Measurements from ENCODE around the gene ACOX3.

ACOX3 gene

DNA sequence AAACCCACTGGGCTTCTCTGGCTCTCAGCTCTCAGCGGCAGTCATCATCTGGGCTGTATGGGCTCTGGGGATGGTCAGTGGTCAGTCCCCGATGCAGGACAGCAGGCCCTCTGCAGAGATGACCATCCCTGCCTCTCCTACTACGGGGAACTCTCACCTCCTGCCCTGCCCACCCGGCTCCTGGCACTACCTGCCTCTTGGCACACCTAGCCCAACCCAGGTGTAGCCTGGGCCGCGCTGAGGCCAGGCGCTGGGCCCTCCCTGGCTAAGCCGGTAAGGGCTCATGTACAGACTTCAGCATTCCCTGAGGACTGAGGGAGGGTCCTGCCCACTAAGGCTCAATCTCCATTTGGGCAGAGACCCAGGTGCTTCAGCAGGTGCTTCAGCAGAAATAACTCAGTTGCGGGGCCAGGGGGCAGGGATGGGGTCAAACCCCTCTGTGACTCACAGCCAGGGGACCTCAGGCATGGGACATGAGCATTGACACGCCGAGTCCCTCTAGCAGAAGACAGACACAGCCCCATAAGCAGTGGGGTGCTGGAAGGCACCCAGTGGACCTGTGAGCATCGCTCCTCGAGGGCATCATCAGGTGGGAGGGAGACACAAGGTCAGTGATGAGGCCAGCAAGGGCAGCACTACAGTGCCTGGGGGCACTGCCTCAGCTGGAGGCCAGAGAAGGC is 71.0 kb downstream of the ACOX3 start:
- Histone ChIP-seq H3K4me3 (ENCODE audit: low read length) (no peak overlapping the region), H3K36me3 (ENCODE audit: control insufficient read depth, insufficient read depth, low read length) (no peaks in the 10 kb centered on the region), H3K4me1 (ENCODE audit: control insufficient read depth, insufficient read depth, low read length) (peaks cover 7% of the 10 kb centered on the region), H3K27me3 (ENCODE audit: control insufficient read depth, insufficient read depth, low read length) (no peaks in the 10 kb centered on the region), H3K9ac (ENCODE audit: low read length) (no peak overlapping the region), H3K9me3 (ENCODE audit: control insufficient read depth, low read length) (no peaks in the 10 kb centered on the region)

- Histone ChIP-seq H3K9ac (ENCODE audit: low read length) (no peak overlapping the region), H3K4me1 (ENCODE audit: control insufficient read depth, insufficient read depth, low read length) (peaks cover 7% of the 10 kb centered on the region), H3K4me3 (ENCODE audit: low read length) (no peak overlapping the region), H3K27me3 (ENCODE audit: control insufficient read depth, insufficient read depth, low read length) (no peaks in the 10 kb centered on the region), H3K9me3 (ENCODE audit: control insufficient read depth, low read length) (no peaks in the 10 kb centered on the region), H3K36me3 (ENCODE audit: control insufficient read depth, insufficient read depth, low read length) (no peaks in the 10 kb centered on the region)
Observed at GRCh38 chr4:8368998-8369397, 71.5 kb downstream of the ACOX3 start.

DNA sequence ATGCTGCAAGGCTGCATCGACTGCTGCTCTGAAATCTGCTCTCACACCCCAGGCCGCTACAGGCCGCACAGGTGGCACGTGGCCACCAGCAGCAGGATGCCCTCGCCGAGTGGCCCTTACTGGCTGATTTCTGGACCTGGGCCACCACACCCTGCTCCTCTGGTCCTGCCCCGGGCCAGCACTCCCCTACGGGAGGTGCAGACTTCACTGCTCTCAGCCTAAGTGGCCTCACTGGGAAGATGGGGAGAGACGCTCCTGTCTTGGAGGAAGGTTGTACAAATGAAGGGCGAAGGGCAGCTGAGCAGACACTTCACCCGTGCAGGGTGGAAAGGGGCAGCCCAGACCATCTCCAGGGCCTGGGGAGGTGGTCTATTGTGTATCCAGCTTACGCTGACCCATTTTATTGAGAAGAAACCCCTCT is 72.5 kb downstream of the ACOX3 start:
- H3K9me3 ChIP-seq (ENCODE audit: control insufficient read depth, low read length), result no peaks in the 10 kb centered on the region
- H3K27me3 ChIP-seq (ENCODE audit: control insufficient read depth, insufficient read depth, low read length), result no peaks in the 10 kb centered on the region
- peaks cover 7% of the 10 kb centered on the region for H3K4me1 ChIP-seq (ENCODE audit: control insufficient read depth, insufficient read depth, low read length)
- H3K9ac ChIP-seq (ENCODE audit: low read length), result no peak overlapping the region
- H3K36me3 ChIP-seq (ENCODE audit: control insufficient read depth, insufficient read depth, low read length), result no peaks in the 10 kb centered on the region
- H3K4me3 ChIP-seq (ENCODE audit: low read length), result no peak overlapping the region

DNA sequence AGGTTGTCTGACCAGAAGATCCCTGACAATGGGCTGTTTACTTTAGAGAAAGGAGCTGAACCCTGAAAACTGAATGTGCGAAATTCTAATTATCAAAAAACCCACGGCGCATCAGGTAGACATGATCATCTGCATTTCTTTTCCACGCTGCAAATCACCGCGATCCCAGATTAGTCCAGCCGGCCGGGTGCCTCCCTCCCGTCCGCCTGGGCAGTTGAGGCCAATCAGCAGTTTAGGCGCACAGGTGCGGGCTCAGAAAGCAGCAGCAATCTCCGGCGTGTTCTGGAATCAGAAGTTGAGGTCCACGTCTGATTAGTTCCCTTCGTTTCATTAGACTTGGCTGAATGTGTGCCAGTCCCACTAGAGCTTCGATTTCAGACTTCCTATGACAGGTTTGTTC is 73.9 kb downstream of the ACOX3 start:
- Histone ChIP-seq H3K9me3 (ENCODE audit: control insufficient read depth, low read length) (no peaks in the 10 kb centered on the region), H3K9ac (ENCODE audit: low read length) (no peak overlapping the region), H3K4me3 (ENCODE audit: low read length) (no peak overlapping the region), H3K36me3 (ENCODE audit: control insufficient read depth, insufficient read depth, low read length) (no peaks in the 10 kb centered on the region), H3K4me1 (ENCODE audit: control insufficient read depth, insufficient read depth, low read length) (peaks cover 7% of the 10 kb centered on the region), H3K27me3 (ENCODE audit: control insufficient read depth, insufficient read depth, low read length) (no peaks in the 10 kb centered on the region)

GRCh38 chr4:8365951-8366350 is 74.6 kb downstream of the ACOX3 start:
- Histone ChIP-seq H3K4me3 (ENCODE audit: low read length) (no peak overlapping the region), H3K4me1 (ENCODE audit: control insufficient read depth, insufficient read depth, low read length) (peaks cover 7% of the 10 kb centered on the region), H3K27me3 (ENCODE audit: control insufficient read depth, insufficient read depth, low read length) (no peaks in the 10 kb centered on the region), H3K9me3 (ENCODE audit: control insufficient read depth, low read length) (no peaks in the 10 kb centered on the region), H3K36me3 (ENCODE audit: control insufficient read depth, insufficient read depth, low read length) (no peaks in the 10 kb centered on the region), H3K9ac (ENCODE audit: low read length) (no peak overlapping the region)

GRCh38 chr4:8365353-8365752 is 75.2 kb downstream of the ACOX3 start:
- Histone ChIP-seq H3K9me3 (ENCODE audit: control insufficient read depth, low read length) (no peaks in the 10 kb centered on the region), H3K4me3 (ENCODE audit: low read length) (no peak overlapping the region), H3K27me3 (ENCODE audit: control insufficient read depth, insufficient read depth, low read length) (no peaks in the 10 kb centered on the region), H3K36me3 (ENCODE audit: control insufficient read depth, insufficient read depth, low read length) (no peaks in the 10 kb centered on the region), H3K4me1 (ENCODE audit: control insufficient read depth, insufficient read depth, low read length) (peaks cover 7% of the 10 kb centered on the region), H3K9ac (ENCODE audit: low read length) (no peak overlapping the region)

GRCh38 chr4:8364848-8365350 is 75.6 kb downstream of the ACOX3 start:
- Histone ChIP-seq H3K4me3 (ENCODE audit: low read length) (no peak overlapping the region), H3K9ac (ENCODE audit: low read length) (no peak overlapping the region), H3K27me3 (ENCODE audit: control insufficient read depth, insufficient read depth, low read length) (no peaks in the 10 kb centered on the region), H3K4me1 (ENCODE audit: control insufficient read depth, insufficient read depth, low read length) (peaks cover 7% of the 10 kb centered on the region), H3K9me3 (ENCODE audit: control insufficient read depth, low read length) (no peaks in the 10 kb centered on the region), H3K36me3 (ENCODE audit: control insufficient read depth, insufficient read depth, low read length) (no peaks in the 10 kb centered on the region)

DNA sequence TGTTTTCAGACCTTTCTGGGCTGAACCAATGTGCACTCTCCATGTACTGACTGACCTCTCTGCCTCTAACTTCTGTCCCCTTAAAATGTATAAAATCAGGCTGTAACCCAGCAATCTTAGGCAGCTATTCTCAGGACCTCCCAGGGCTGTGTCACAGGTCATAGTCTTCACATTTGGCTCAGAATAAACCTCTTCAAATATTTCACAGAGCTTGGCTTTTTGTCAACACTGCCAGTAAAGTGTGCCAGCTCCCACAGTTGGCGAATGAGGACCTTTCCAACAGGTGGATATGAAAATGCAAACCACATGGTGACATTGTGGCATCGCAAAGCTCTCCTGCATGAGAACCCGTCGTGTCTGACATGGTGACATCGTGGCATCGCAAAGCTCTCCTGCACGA is 76.4 kb downstream of the ACOX3 start:
- no peaks in the 10 kb centered on the region for H3K9me3 ChIP-seq (ENCODE audit: control insufficient read depth, low read length)
- H3K9ac ChIP-seq (ENCODE audit: low read length), result no peak overlapping the region
- no peaks in the 10 kb centered on the region for H3K27me3 ChIP-seq (ENCODE audit: control insufficient read depth, insufficient read depth, low read length)
- no peaks in the 10 kb centered on the region for H3K36me3 ChIP-seq (ENCODE audit: control insufficient read depth, insufficient read depth, low read length)
- H3K4me3 ChIP-seq (ENCODE audit: low read length), result no peak overlapping the region
- peaks cover 3% of the 10 kb centered on the region for H3K4me1 ChIP-seq (ENCODE audit: control insufficient read depth, insufficient read depth, low read length)

GRCh38 chr4:8362483-8362882 is 78.0 kb downstream of the ACOX3 start:
- Histone ChIP-seq H3K9ac (ENCODE audit: low read length) (no peak overlapping the region), H3K27me3 (ENCODE audit: control insufficient read depth, insufficient read depth, low read length) (no peaks in the 10 kb centered on the region), H3K4me3 (ENCODE audit: low read length) (no peak overlapping the region), H3K36me3 (ENCODE audit: control insufficient read depth, insufficient read depth, low read length) (no peaks in the 10 kb centered on the region), H3K9me3 (ENCODE audit: control insufficient read depth, low read length) (no peaks in the 10 kb centered on the region), H3K4me1 (ENCODE audit: control insufficient read depth, insufficient read depth, low read length) (no peaks in the 10 kb centered on the region)

DNA sequence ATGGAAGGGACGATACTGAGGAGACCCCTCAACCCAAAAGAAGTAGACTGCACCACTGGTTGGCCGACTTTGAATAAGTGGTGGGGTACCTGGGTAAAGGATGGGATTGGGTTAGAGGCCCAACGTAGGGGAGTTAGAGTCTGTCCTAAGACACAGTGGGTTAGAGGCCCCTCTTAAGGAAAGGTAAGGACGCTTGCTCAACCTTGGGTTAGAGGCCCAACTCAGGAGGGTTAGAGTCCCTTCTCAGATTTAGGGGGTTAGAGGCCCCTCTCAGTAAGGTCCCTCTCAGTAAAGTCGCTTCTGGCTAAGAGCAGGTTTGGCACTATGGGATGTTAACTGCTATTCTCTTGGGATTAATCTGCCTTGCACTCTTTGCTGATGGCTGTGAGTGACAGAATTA is 81.3 kb downstream of the ACOX3 start:
- H3K4me1 ChIP-seq (ENCODE audit: control insufficient read depth, insufficient read depth, low read length), result no peaks in the 10 kb centered on the region
- H3K36me3 ChIP-seq (ENCODE audit: control insufficient read depth, insufficient read depth, low read length), result no peaks in the 10 kb centered on the region
- H3K27me3 ChIP-seq (ENCODE audit: control insufficient read depth, insufficient read depth, low read length), result no peaks in the 10 kb centered on the region

GRCh38 chr4:8356856-8357255 is 83.7 kb downstream of the ACOX3 start:
- Histone ChIP-seq H3K9ac (ENCODE audit: low read length) (no peak overlapping the region), H3K4me1 (ENCODE audit: control insufficient read depth, insufficient read depth, low read length) (peaks cover 6% of the 10 kb centered on the region), H3K4me3 (ENCODE audit: low read length) (no peak overlapping the region), H3K9me3 (ENCODE audit: control insufficient read depth, low read length) (no peaks in the 10 kb centered on the region), H3K27me3 (ENCODE audit: control insufficient read depth, insufficient read depth, low read length) (peaks cover 7% of the 10 kb centered on the region), H3K36me3 (ENCODE audit: control insufficient read depth, insufficient read depth, low read length) (no peaks in the 10 kb centered on the region)

More for the DNA sequence above, 81.3 kb downstream of the ACOX3 start:
- no peak overlapping the region for H3K9ac ChIP-seq (ENCODE audit: low read length)
- H3K9me3 ChIP-seq (ENCODE audit: control insufficient read depth, low read length), result no peaks in the 10 kb centered on the region
- H3K4me3 ChIP-seq (ENCODE audit: low read length), result no peak overlapping the region

- H3K36me3 ChIP-seq (ENCODE audit: control insufficient read depth, insufficient read depth, low read length), result no peaks in the 10 kb centered on the region
- peaks cover 11% of the 10 kb centered on the region for H3K4me1 ChIP-seq (ENCODE audit: control insufficient read depth, insufficient read depth, low read length)
- H3K4me3 ChIP-seq (ENCODE audit: low read length), result no peak overlapping the region
- peaks cover 7% of the 10 kb centered on the region for H3K27me3 ChIP-seq (ENCODE audit: control insufficient read depth, insufficient read depth, low read length)
- H3K9me3 ChIP-seq (ENCODE audit: control insufficient read depth, low read length), result no peaks in the 10 kb centered on the region
- no peak overlapping the region for H3K9ac ChIP-seq (ENCODE audit: low read length)
Observed at GRCh38 chr4:8355864-8356565, 84.5 kb downstream of the ACOX3 start.

Data from mucosa of stomach (tissue), 1 donor.